ENCODE measurements around the gene DDX51.
A peak's percentile ranks its signal among the peaks of the same experiment; 100 is the strongest.

Gene DDX51

DNA sequence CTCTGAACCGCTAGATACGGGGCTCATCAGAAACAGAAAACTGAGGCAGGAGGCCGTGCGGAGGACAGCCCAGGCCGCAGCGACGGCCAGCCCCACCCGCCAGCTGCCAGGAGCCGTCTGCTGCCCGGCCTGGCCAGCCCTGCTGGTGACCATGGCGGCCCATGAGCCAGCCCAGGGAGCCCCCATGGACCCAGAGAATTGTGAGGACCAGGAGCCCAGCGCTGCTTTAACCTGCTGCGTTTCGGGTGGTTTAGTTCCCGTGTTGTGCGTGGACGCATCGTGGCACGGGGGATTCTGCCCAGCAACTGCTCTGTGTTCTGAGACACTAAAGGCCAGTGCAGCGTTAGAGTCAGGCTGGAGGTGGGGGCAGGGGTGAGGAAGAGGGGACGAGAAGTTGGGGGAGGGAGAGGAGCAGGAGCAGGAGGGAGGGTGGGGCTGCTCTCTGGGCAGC, 44.4 kb upstream of the DDX51 start:
- H3K4me3 ChIP-seq (replicated peaks; ENCODE audit: low read depth, low read length): peak overlapping the region; percentile 58
- TF ChIP-seq, protein P1, sequence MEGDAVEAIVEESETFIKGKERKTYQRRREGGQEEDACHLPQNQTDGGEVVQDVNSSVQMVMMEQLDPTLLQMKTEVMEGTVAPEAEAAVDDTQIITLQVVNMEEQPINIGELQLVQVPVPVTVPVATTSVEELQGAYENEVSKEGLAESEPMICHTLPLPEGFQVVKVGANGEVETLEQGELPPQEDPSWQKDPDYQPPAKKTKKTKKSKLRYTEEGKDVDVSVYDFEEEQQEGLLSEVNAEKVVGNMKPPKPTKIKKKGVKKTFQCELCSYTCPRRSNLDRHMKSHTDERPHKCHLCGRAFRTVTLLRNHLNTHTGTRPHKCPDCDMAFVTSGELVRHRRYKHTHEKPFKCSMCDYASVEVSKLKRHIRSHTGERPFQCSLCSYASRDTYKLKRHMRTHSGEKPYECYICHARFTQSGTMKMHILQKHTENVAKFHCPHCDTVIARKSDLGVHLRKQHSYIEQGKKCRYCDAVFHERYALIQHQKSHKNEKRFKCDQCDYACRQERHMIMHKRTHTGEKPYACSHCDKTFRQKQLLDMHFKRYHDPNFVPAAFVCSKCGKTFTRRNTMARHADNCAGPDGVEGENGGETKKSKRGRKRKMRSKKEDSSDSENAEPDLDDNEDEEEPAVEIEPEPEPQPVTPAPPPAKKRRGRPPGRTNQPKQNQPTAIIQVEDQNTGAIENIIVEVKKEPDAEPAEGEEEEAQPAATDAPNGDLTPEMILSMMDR (IDR thresholded peaks at IDR 0.05; ENCODE audit: low read length, missing control alignments): no peak
- no peak for DNase-seq (ENCODE audit: low read depth)

- no peak overlapping the region for H3K4me3 ChIP-seq (replicated peaks; ENCODE audit: low read depth, low read length)
- TF ChIP-seq, protein P1 (IDR thresholded peaks at IDR 0.05; ENCODE audit: low read length, missing control alignments): no peak
- DNase-seq (ENCODE audit: low read depth): no peak
Observed at GRCh38 chr12:132187646-132188450, 43.7 kb upstream of the DDX51 start.

GRCh38 chr12:132186857-132187620, 42.9 kb upstream of the DDX51 start:
- TF ChIP-seq, protein P1 (IDR thresholded peaks at IDR 0.05; ENCODE audit: low read length, missing control alignments): no peak
- DNase-seq (ENCODE audit: low read depth): no peak
- H3K4me3 ChIP-seq (replicated peaks; ENCODE audit: low read depth, low read length): no peak overlapping the region

DNA sequence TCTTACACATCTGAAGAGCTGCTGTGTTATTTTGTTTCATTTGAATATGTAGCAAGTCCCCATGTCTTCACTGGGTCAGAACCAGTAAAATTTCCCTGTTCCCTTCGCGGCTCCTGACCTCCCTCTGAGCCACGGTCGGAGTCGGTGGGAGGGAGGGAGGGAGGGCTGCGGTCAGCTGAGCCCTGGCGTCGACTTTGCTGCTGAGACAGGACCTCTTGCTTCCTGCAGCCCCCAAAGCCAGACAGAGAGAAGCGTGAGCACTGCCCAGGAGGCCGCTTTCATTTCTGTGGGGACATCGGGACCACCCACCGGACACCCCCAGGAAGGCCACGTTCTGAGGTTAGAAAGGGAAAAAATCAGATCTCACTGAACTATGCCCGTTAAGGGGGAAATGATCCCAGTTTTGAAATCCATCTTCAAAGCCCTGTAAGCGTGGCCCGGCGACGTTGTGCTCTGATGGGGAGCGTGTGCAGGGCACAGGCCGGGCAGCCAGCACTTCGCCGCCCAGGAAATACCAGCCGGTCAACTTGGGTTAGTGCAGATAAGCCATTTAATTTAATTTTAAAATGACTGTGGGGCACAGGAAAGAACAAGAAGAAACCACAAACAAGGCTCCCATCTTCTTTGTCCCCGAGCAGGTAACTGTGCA, 42.2 kb upstream of the DDX51 start:
- DNase-seq (ENCODE audit: low read depth): no peak
- TF ChIP-seq, protein P1 (IDR thresholded peaks at IDR 0.05; ENCODE audit: low read length, missing control alignments): no peak
- H3K4me3 ChIP-seq (replicated peaks; ENCODE audit: low read depth, low read length): no peak overlapping the region

GRCh38 chr12:132185705-132186104, 41.6 kb upstream of the DDX51 start:
- DNase-seq (ENCODE audit: low read depth): no peak
- TF ChIP-seq, protein P1 (IDR thresholded peaks at IDR 0.05; ENCODE audit: low read length, missing control alignments): no peak
- H3K4me3 ChIP-seq (replicated peaks; ENCODE audit: low read depth, low read length): no peak overlapping the region

GRCh38 chr12:132182711-132183365, 38.7 kb upstream of the DDX51 start:
- DNase-seq (ENCODE audit: low read depth): no peak
- TF ChIP-seq, protein P1 (IDR thresholded peaks at IDR 0.05; ENCODE audit: low read length, missing control alignments): no peak
- no peak overlapping the region for H3K4me3 ChIP-seq (replicated peaks; ENCODE audit: low read depth, low read length)
